HFF-Myc (cell line): Measurements from ENCODE around the gene TAOK1.

ENCODE experiments used
- DNase-seq: peaks from one replicate; pipeline ENCODE4 v3.0.0-alpha.2; 2011; ENCODE audit warnings: low read depth; ENCODE audit errors: extremely low read depth
- H3K4me3 ChIP-seq: replicated peaks from 2 replicates; pipeline ENCODE4 v1.5.1; 2011; ENCODE audit warnings: low read depth, mild to moderate bottlenecking, control low read depth, low read length
- TF ChIP-seq, protein P1 (sequence below): IDR thresholded peaks from 2 replicates; pipeline ENCODE4 v1.5.1; 2012; ENCODE audit warnings: mild to moderate bottlenecking, low read depth, low read length, control low read depth; ENCODE audit errors: missing control alignments

The TAOK1 gene

DNA sequence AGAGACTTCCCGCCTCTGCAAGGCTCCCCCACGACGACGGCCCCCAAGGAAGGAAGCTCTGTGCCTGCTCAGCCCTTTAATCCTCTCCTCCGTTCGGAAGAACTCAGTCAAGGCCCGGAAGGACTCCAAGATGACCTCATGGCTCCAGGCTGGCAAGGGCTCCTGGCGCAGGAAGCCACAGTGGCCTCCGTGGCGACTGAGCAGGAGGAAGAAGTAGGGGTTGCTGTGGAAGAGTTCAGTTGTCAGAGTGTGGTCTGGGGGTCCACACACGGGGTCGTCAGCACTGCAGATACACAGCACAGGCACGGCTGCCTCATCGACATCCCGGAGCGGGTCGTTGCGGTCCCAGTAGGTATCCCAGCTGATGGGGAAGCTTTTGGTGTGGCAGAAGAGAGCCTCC, 172.5 kb downstream of the TAOK1 start:
- DNase-seq, result no peak
- no peak overlapping the region for H3K4me3 ChIP-seq
- TF ChIP-seq, protein P1, sequence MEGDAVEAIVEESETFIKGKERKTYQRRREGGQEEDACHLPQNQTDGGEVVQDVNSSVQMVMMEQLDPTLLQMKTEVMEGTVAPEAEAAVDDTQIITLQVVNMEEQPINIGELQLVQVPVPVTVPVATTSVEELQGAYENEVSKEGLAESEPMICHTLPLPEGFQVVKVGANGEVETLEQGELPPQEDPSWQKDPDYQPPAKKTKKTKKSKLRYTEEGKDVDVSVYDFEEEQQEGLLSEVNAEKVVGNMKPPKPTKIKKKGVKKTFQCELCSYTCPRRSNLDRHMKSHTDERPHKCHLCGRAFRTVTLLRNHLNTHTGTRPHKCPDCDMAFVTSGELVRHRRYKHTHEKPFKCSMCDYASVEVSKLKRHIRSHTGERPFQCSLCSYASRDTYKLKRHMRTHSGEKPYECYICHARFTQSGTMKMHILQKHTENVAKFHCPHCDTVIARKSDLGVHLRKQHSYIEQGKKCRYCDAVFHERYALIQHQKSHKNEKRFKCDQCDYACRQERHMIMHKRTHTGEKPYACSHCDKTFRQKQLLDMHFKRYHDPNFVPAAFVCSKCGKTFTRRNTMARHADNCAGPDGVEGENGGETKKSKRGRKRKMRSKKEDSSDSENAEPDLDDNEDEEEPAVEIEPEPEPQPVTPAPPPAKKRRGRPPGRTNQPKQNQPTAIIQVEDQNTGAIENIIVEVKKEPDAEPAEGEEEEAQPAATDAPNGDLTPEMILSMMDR, result no peak

DNA sequence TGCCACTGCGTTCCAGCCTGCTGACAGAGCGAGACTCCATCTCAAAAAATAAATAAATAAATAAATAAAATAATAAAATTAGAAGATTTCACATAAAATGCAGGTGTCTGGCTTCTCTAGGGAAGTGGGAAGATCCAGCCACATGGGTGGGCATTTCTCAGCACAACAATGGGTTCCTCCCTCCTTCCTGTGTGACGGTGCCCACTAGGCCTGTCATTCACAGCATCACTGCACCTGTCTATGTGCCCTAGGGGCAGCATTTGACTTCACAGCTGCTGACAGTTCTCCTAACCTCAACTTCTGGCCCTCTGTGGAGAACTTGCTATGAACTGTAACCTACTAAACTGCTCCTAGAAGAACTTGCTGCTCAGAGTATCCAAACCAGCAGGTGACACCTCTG, 173.7 kb downstream of the TAOK1 start:
- DNase-seq, result no peak
- H3K4me3 ChIP-seq, result no peak overlapping the region
- TF ChIP-seq, protein P1, result no peak

DNA sequence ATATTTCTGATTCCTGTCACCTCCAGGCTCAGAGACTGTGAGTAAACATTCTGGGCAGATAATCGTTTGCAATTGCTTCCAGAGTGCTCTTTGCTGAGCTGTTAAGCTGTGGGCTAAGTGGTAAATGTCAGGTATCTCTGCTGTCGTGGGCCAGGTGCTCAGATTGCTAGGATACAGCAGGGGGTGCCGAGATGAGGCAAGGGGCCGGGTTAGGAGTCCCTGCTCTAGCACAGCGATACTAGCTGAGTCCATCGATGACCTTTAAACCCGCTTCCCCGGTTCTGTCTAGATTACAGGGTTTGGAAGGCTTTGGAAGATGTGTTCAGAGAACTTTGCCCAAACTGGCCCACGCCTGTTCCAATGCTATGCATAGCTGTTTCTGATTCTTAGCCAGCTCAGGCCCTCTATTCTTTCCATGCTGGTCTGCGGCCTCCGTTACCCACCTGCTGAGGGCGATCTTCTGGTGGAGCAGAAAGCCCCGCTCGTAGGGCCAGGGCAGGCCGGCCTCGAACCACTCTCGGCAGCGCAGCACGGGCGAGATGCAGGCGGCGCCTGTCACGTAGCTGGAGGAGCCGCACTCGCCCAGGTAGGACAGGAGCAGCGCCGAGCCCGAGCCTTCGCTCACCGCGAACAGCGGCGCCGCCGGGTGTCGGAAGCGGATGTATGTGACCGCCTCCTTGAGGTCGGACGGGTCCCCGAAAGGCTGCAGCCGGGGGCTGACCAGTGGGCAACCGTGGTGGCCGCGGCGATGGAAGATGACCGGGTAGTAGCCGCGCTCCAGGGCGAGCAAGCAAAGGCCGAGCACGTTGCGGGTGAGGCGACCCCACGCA, 175.7 kb downstream of the TAOK1 start:
- TF ChIP-seq, protein P1, result no peak
- peak overlapping the region; percentile 66 for H3K4me3 ChIP-seq

DNA sequence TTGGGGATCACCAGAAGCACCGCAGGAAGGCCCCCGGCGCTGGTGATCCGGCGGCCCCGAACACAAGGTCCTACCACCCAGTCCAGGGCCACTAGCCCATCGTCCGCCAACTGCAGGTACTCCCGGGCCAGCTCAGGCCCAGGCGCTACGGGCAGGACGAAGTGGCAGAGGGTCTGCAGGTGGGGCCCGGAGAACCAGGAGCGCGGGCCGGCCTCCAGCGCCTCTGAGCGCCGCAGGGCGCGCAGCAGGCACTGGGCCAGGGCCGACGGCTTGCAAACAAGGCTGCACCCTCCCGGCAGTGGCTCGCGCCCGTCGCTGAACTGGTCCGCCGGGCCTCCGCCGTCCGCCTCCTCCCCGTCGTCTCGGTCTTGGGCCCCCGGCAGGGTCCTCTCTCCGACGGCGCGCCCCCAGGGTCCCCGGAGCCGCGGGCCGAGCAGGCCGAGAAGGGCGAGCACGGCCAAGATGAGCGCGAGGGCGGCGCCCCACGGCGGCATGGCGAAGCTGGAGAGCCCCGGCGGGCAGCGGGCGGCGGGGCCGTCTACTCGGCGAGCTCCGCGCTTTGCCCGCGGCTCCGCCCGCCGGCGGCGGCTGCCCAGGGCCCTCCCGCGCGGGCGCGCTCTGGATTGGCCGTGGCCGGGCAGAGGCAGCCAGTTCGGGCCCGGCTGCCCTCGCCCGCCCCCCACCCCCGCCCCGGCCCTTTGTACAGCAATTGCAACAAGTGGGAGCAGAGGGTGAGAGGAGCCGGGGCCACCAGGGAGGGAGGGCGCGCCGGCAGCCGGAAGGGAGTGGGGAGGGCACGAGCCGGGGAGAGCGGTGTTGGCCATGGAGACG, 176.5 kb downstream of the TAOK1 start, which contains the start of gene ABHD15:
Gene ABHD15, minus strand, starts transcription at position 565 of the 831 bp plus-strand sequence. Its CDS starts 71 bp downstream, at position 494.
- TF ChIP-seq, protein P1, result no peak
- no peak for DNase-seq
- H3K4me3 ChIP-seq, result peak within 1 kb of the TSS; percentile 66

More for the DNA sequence above, 175.7 kb downstream of the TAOK1 start:
- no peak for DNase-seq

DNA sequence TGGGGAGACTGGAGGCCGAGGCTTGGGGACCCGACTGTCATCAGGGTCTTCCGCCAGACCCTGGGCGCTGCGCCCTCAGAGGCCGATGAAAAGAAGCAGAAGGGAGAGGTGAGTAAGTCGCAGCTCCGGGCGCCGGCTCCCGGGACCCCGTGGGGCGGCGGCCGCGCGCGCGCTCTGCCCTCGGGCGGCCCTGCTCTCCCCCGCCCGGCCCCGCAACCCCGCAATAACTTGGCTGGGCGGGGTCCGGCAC, 177.1 kb downstream of the TAOK1 start:
- TF ChIP-seq, protein P1, result no peak
- H3K4me3 ChIP-seq, result peak overlapping the region; percentile 66
- no peak for DNase-seq

DNA sequence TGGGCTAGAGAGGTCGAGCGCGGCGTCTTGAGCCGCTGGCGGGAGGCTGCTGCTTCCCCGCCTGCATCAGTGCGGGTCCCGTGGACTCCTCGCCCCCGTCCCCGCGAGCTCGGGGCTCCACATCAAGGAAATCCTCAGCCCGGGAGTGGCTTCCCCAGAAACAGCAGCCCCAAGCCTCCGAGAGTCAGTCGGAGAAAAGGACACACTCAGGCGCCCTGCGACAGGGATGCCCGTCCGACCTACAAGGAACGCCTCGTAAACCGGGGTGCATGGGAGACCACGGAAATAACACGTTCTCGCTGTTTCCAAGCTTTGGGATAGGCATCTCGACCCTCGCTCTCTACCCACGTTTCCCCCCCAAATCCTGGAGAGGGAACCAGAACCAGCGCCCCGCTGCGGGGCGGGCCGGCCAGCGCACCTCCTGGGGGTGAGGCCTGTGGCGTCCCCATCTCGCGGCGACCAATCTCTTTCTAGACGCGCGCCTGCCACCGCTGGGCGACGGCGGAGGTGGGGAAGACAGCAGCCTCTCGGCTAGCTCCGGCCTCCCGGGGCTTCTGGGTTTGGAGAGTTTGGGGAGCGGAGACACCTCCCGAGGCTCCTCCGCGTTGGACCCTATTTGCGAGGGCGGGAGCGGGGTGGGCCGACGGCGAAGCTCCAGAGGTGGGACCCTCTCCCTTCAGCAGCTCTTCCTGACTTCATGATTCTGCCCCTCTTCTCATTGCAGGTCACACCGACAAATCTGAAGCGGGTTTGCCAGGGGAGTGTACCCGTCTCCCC, 177.6 kb downstream of the TAOK1 start:
- TF ChIP-seq, protein P1, result no peak
- peak overlapping the region; percentile 66 for H3K4me3 ChIP-seq
- no peak for DNase-seq
